ENCODE measurements around the gene PCBD2.

PCBD2 gene

GRCh38 chr5:134892926-134893325 is 12.0 kb upstream of the PCBD2 start:
- H3K9me2 ChIP-seq (ENCODE audit: low read depth, low read length), result no peaks in the 10 kb centered on the region
- H3K4me2 ChIP-seq (ENCODE audit: low read length), result no peak overlapping the region
- H3K79me2 ChIP-seq (ENCODE audit: insufficient read depth, low read length), result no peaks in the 10 kb centered on the region
- peaks cover 11% of the 10 kb centered on the region for H3K4me1 ChIP-seq (ENCODE audit: insufficient read depth, low read length, severe bottlenecking)
- H3K9me3 ChIP-seq (ENCODE audit: low read length), result no peaks in the 10 kb centered on the region
- H2AFZ ChIP-seq (ENCODE audit: low read length), result no peak overlapping the region
- no peaks in the 10 kb centered on the region for H3F3A ChIP-seq (ENCODE audit: insufficient read depth, low read length)
- no peak overlapping the region for H3K27ac ChIP-seq (ENCODE audit: low read depth, low read length, poor library complexity, severe bottlenecking)
- H3K4me3 ChIP-seq (ENCODE audit: low read depth, low read length, poor library complexity, severe bottlenecking), result no peak overlapping the region
- peaks cover 53% of the 10 kb centered on the region for H3K36me3 ChIP-seq (ENCODE audit: insufficient read depth, low read length)
- H3K9ac ChIP-seq (ENCODE audit: low read length), result no peak overlapping the region
- TF ChIP-seq EZH2 (IDR thresholded peaks at IDR 0.05; ENCODE audit: borderline replicate concordance, low read length) (no peak), CTCF (IDR thresholded peaks at IDR 0.05; ENCODE audit: low read length) (no peak)
- H4K20me1 ChIP-seq (ENCODE audit: insufficient read depth, low read length), result no peaks in the 10 kb centered on the region
- H3K27me3 ChIP-seq (ENCODE audit: insufficient read depth, low read length), result no peaks in the 10 kb centered on the region

GRCh38 chr5:134893748-134894505 is 11.0 kb upstream of the PCBD2 start:
- H3K36me3 ChIP-seq (ENCODE audit: insufficient read depth, low read length), result peaks cover 43% of the 10 kb centered on the region

GRCh38 chr5:134902071-134902801 is 2.7 kb upstream of the PCBD2 start:
- Histone ChIP-seq H3K4me1 (ENCODE audit: insufficient read depth, low read length, severe bottlenecking) (peaks cover 42% of the 10 kb centered on the region), H3K27me3 (ENCODE audit: insufficient read depth, low read length) (no peaks in the 10 kb centered on the region), H3K4me2 (ENCODE audit: low read length) (peak overlapping the region; percentile 51), H3F3A (ENCODE audit: insufficient read depth, low read length) (peaks cover 17% of the 10 kb centered on the region), H3K27ac (ENCODE audit: low read depth, low read length, poor library complexity, severe bottlenecking) (peak overlapping the region; percentile 95), H3K9me3 (ENCODE audit: low read length) (no peaks in the 10 kb centered on the region), H2AFZ (ENCODE audit: low read length) (no peak overlapping the region), H3K9me2 (ENCODE audit: low read depth, low read length) (no peaks in the 10 kb centered on the region), H4K20me1 (ENCODE audit: insufficient read depth, low read length) (no peaks in the 10 kb centered on the region), H3K4me3 (ENCODE audit: low read depth, low read length, poor library complexity, severe bottlenecking) (peak overlapping the region; percentile 5), H3K79me2 (ENCODE audit: insufficient read depth, low read length) (no peaks in the 10 kb centered on the region), H3K9ac (ENCODE audit: low read length) (peak overlapping the region; percentile 45), H3K36me3 (ENCODE audit: insufficient read depth, low read length) (peaks cover 14% of the 10 kb centered on the region; the same call in 1 of the 2 replicates)
- TF ChIP-seq CTCF (IDR thresholded peaks at IDR 0.05; ENCODE audit: low read length) (no peak), EZH2 (IDR thresholded peaks at IDR 0.05; ENCODE audit: borderline replicate concordance, low read length) (no peak)

More at GRCh38 chr5:134893748-134894505, 11.0 kb upstream of the PCBD2 start:
- TF ChIP-seq EZH2 (IDR thresholded peaks at IDR 0.05; ENCODE audit: borderline replicate concordance, low read length), result no peak
- TF ChIP-seq CTCF (IDR thresholded peaks at IDR 0.05; ENCODE audit: low read length), result no peak
- Histone ChIP-seq H2AFZ (ENCODE audit: low read length) (no peak overlapping the region), H3K79me2 (ENCODE audit: insufficient read depth, low read length) (no peaks in the 10 kb centered on the region), H3K9me3 (ENCODE audit: low read length) (no peaks in the 10 kb centered on the region), H3K27ac (ENCODE audit: low read depth, low read length, poor library complexity, severe bottlenecking) (no peak overlapping the region), H3F3A (ENCODE audit: insufficient read depth, low read length) (no peaks in the 10 kb centered on the region), H3K4me3 (ENCODE audit: low read depth, low read length, poor library complexity, severe bottlenecking) (no peak overlapping the region), H3K9me2 (ENCODE audit: low read depth, low read length) (no peaks in the 10 kb centered on the region), H3K9ac (ENCODE audit: low read length) (no peak overlapping the region), H3K4me2 (ENCODE audit: low read length) (no peak overlapping the region), H3K4me1 (ENCODE audit: insufficient read depth, low read length, severe bottlenecking) (peaks cover 11% of the 10 kb centered on the region), H3K27me3 (ENCODE audit: insufficient read depth, low read length) (no peaks in the 10 kb centered on the region), H4K20me1 (ENCODE audit: insufficient read depth, low read length) (no peaks in the 10 kb centered on the region)
